Activated CD4-positive, CD25-positive, alpha-beta regulatory T cell (primary cell): Measurements from ENCODE around the gene ARR3.
"Not testable (repeated sequence)": the region's sequence is repeated elsewhere in the genome, so short reads cannot be mapped to it uniquely, and the experiment has no call there.

ENCODE experiments used
- DNase-seq, 4 experiments: peaks; one replicate each; lab custom pipeline; 2025; lab: John Stamatoyannopoulos, UW

ARR3 gene

GRCh38 chrX:70268034-70268433 is at the start of gene ARR3:
Gene ARR3, plus strand, starts transcription at chrX:70268334. Its CDS starts 1,052 bp downstream, at chrX:70269386.
- no peak for DNase-seq

- no peak for DNase-seq
Observed at GRCh38 chrX:70219938-70220764, 48.0 kb upstream of the ARR3 start.

- no peak for DNase-seq
Observed at GRCh38 chrX:70226048-70226447, 42.1 kb upstream of the ARR3 start.

DNA sequence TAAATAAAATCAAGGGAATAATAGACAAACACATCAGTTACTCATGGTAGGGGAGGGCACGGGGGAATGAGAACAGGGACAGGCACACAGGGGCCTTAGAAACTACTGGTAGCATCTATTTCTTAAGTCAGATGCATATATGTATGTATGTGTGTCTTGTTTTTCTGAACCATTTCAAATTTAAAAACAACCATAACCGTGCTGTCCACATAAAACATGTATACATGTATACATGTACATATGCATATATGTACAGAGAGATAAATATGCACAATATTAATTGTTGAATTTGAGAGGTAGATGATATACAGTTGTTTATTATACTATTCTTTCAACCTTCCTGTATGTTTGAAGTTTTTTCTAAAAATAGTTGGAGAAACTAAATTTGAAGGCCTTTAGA is 41.4 kb upstream of the ARR3 start:
- DNase-seq, result no peak

GRCh38 chrX:70231666-70232065 is 36.5 kb upstream of the ARR3 start:
- DNase-seq, result no peak

- no peak for DNase-seq
Observed at GRCh38 chrX:70234355-70234754, 33.8 kb upstream of the ARR3 start, which contains the start of gene AWAT1. Gene AWAT1, plus strand, starts transcription at chrX:70234655. Its CDS starts 41 bp downstream, at chrX:70234696.

DNA sequence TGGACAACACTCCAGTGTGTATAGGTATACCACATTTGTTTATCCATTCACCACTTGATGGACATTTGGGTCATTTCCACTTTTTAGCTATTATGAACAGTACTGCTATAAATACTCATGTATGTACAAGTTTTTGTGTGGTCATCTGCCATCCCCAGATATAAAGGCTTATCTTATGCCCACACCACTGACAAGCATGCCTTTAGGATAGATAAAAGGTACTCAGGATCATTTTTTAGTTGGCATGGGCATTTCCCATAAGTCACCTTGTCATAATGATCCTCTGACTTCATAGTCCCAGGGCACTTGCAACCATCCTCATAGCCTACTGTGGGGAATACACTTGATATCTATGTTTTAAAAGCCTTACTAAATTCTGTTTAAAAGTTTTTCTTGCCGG is 27.4 kb upstream of the ARR3 start:
- DNase-seq, result no peak

DNA sequence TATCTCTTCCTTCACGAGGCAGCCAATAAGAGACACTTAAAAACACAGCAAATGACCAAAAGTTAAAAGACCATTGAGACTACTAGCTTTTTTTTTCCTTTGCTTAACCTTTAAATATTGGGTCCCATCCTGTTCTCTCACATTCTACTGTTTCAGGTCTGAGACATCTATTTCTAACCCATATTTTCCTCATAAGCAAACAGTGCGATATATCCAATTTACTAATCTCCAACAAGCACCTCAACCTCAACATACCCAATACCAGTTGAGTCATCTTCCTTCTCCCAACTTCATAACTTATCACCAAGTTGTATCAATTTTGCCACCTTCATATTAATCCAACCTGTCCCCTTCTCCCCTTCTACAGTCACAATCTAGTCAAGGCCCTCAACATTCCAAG is 26.6 kb upstream of the ARR3 start:
- no peak for DNase-seq

DNA sequence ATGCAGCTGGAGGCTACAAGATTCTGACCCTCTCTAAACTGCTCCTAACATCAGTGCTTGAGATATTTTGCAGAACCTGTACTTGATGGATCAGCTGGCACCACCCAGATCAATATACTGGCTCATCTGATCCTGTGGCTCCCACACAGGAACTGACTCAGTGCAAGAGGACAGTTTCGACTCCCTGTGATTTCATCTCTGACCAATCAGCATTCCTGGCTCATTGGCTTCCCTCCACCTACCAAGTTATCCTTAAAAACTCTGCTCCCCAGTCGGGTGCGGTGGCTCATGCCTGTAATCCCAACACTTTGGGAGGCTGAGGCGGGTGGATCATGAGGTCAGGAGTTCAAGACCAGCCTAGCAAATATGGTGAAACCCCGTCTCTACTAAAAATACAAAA is 24.5 kb upstream of the ARR3 start:
- DNase-seq, result not testable (repeated sequence)

DNA sequence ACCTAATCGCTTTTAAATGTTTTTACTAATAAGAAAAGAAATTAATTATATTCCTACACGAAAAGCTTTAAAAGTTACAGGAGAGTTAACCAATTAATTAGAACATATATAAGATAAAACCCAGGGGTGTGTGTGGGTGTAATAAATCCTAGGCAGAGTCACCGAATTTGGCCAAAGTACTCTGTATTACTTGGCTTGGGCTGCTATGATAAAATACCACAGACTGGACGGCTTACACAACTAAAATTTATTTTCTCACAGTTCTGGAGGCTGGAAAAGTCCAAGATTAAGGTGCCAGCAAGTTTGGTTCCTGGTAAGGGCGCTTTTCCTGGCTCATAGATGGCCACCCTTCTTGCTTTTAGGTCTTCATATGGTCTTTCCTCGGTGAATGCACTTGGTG is 23.3 kb upstream of the ARR3 start:
- DNase-seq, result no peak

- no peak for DNase-seq
Observed at GRCh38 chrX:70247252-70247651, 20.9 kb upstream of the ARR3 start.

DNA sequence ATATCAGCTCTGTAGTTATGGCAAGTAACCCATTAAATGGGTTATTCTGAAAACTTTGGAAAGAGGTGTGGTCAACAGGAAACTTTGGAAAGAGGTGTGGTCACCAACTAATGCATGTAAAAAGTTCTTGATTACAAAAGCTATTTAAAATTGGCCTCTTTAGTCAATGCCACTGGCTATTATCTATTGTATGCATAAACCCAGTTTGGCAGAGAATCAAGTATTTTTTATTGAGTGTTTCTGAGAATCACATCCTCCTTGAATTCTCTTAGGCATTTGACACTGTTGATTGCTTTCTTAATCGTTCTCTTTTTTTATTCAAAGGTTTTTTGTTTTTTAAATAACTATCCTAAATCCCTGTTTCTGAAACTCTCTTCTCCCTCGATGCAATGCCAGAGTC is 15.6 kb upstream of the ARR3 start:
- DNase-seq, result no peak

DNA sequence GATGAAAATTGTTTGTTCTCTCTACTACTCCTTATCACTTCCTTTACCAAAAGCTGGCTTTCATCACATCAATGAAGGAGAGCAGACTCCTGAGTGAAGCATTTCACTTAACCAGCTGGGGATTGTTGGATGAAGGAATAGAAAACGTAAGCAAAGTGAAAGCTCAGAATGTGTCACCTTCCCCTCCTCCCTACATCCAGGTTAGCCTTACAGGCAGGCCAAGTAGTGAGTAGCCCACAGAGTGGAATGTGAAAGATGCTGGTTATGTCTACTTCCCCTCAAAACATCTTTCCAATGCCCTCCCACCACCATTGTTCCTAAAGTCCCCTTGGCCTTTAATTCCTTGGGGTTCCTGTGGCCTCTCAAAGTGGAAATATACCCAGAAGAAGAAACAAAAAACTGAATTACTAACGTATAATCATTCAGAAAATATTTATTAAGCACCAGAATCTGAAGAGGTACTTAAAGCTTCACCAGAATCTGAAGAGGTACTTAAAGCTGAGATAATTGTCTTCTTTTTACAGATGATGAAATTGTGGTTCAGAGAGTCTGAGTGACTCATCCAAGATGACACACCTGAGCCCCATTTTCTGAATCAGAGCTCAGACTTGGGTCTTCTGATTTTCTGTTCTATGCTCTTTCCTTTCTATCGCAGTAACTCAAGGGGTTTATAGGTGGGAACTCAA is 14.6 kb upstream of the ARR3 start:
- no peak for DNase-seq

DNA sequence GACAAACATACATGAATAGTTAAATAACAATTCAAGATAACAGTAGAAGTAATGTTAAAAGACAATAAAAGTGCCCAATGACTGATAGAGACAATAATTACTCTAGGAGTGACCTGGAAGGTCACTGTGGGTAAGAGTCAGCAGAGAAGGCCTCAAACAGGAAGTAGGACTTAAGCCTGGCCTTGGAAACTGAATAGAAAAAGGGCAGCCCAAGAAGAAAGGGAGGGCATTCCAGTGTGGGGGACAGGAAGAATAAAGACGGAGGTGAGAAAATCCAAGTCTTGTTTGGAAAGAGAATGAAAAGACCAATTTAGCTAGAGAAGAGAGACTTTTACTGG is 14.1 kb upstream of the ARR3 start:
- no peak for DNase-seq

GRCh38 chrX:70254909-70255308 is 13.2 kb upstream of the ARR3 start:
- no peak for DNase-seq

- no peak for DNase-seq
Observed at GRCh38 chrX:70255452-70255851, 12.7 kb upstream of the ARR3 start.

- no peak for DNase-seq
Observed at GRCh38 chrX:70257423-70258288, 10.5 kb upstream of the ARR3 start.

- no peak for DNase-seq
Observed at GRCh38 chrX:70260104-70260503, 8.0 kb upstream of the ARR3 start, which contains the start of gene P2RY4. Gene P2RY4, minus strand, starts transcription at chrX:70260204. Its CDS starts 580 bp downstream, at chrX:70259624.

DNA sequence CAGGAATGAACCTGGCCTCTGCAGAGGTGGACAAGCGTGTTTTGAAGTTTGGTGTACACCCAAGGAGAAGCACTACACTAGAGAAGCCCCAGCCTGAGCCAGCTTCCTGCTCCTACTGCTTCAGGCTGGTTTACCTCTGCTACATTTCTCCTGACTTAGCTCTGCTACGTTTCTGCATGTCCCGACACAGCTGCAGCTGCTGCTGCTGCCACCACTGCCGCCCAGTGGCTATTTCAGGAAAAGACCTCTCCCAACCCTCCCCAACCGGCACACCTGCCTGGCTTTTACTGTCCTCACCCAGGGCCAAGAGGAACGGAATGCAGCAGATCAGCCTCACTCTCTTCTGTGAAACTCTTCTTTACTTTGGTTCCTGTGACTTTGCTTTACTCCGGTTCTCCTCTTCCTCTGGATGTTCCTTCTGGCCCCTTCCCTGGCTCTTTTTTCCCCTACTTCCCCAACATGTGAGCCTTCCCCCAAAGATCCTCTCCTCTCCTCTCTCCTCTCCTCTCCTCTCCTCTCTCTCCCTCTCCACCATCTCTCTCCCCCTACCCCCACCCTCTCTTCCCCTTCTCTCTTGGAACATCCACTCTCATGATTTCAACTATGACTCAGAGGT is 5.1 kb upstream of the ARR3 start:
- DNase-seq, result peak in 1 of 4 experiments; percentile 11

- no peak for DNase-seq
Observed at GRCh38 chrX:70264784-70265183, 3.4 kb upstream of the ARR3 start.

- DNase-seq, result not testable (repeated sequence)
Observed at GRCh38 chrX:70274029-70274428, 5.9 kb downstream of the ARR3 start.

GRCh38 chrX:70279081-70279480 is 10.9 kb downstream of the ARR3 start:
- no peak for DNase-seq
